DND-41 (cell line): ENCODE data around the gene FBXW2.

Experiments used
- EZH2 ChIP-seq: IDR thresholded peaks from 3 replicates; pipeline ENCODE4 v1.6.1; 2012; ENCODE audit warnings: borderline replicate concordance, low read depth, mild to moderate bottlenecking, moderate library complexity, low read length, inconsistent platforms; ENCODE audit not compliant: severe bottlenecking
- TF ChIP-seq, protein P1 (sequence below): IDR thresholded peaks from 2 replicates; pipeline ENCODE4 v1.5.1; 2012; ENCODE audit warnings: borderline replicate concordance, low read length, moderate library complexity, mild to moderate bottlenecking; ENCODE audit not compliant: poor library complexity, severe bottlenecking; ENCODE audit errors: extremely low read depth

DNA sequence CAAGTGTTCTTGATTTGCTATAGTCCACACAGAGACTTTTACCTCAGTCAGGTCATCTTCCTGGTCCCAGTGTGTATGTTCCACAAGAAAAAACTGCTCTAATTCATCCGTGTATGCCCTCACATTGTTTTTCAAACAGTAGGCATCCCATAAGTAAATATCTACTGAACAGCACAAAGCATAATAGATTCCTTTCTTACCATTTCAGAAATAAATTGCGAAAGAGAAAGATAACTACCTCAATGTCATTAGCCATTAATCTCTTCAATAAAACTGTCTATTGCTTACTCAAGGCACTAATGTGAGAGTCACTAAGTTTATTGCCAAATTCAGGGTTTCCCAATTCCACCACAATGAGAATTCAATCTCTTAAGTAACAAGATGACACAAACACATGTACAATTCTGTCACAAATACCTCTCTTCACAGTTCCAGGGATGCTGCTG lies 9.6 kb downstream of the FBXW2 start:
- TF ChIP-seq, protein P1, sequence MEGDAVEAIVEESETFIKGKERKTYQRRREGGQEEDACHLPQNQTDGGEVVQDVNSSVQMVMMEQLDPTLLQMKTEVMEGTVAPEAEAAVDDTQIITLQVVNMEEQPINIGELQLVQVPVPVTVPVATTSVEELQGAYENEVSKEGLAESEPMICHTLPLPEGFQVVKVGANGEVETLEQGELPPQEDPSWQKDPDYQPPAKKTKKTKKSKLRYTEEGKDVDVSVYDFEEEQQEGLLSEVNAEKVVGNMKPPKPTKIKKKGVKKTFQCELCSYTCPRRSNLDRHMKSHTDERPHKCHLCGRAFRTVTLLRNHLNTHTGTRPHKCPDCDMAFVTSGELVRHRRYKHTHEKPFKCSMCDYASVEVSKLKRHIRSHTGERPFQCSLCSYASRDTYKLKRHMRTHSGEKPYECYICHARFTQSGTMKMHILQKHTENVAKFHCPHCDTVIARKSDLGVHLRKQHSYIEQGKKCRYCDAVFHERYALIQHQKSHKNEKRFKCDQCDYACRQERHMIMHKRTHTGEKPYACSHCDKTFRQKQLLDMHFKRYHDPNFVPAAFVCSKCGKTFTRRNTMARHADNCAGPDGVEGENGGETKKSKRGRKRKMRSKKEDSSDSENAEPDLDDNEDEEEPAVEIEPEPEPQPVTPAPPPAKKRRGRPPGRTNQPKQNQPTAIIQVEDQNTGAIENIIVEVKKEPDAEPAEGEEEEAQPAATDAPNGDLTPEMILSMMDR: no peak
- no peak for TF ChIP-seq EZH2
